NCI-H510A treated with DMSO at 0.1 percent for 48 hours (cell line): ENCODE data around the gene NOS1.
A peak's percentile ranks its signal among the peaks of the same experiment; 100 is the strongest.

Experiments
- DNase-seq: peaks from one replicate; lab custom pipeline; 2025; lab: John Stamatoyannopoulos, UW

Gene NOS1

GRCh38 chr12:117330441-117331113 is 30.8 kb downstream of the NOS1 start:
- DNase-seq = no peak

- DNase-seq = no peak
Observed at GRCh38 chr12:117329756-117330155, 31.7 kb downstream of the NOS1 start.

GRCh38 chr12:117328556-117329100 is 32.8 kb downstream of the NOS1 start:
- DNase-seq = no peak

- no peak for DNase-seq
Observed at GRCh38 chr12:117322428-117322827, 39.0 kb downstream of the NOS1 start.

- no peak for DNase-seq
Observed at GRCh38 chr12:117321572-117321971, 39.9 kb downstream of the NOS1 start.

GRCh38 chr12:117318591-117318990 is 42.8 kb downstream of the NOS1 start:
- DNase-seq = no peak

- DNase-seq = no peak
Observed at GRCh38 chr12:117316336-117316735, 45.1 kb downstream of the NOS1 start.

GRCh38 chr12:117313926-117314325 is 47.5 kb downstream of the NOS1 start:
- no peak for DNase-seq

- no peak for DNase-seq
Observed at GRCh38 chr12:117312770-117313169, 48.7 kb downstream of the NOS1 start.

GRCh38 chr12:117309276-117309925 is 52.0 kb downstream of the NOS1 start:
- DNase-seq = no peak

- no peak for DNase-seq
Observed at GRCh38 chr12:117300174-117300573, 61.3 kb downstream of the NOS1 start.

- DNase-seq = no peak
Observed at GRCh38 chr12:117298648-117299225, 62.7 kb downstream of the NOS1 start.

- no peak for DNase-seq
Observed at GRCh38 chr12:117298191-117298590, 63.2 kb downstream of the NOS1 start.

GRCh38 chr12:117294189-117294603 is 67.2 kb downstream of the NOS1 start:
- no peak for DNase-seq

- DNase-seq = no peak
Observed at GRCh38 chr12:117293510-117293909, 67.9 kb downstream of the NOS1 start.

GRCh38 chr12:117292688-117293087 is 68.7 kb downstream of the NOS1 start:
- DNase-seq = no peak

GRCh38 chr12:117284140-117284539 is 77.3 kb downstream of the NOS1 start:
- peak; percentile 29 for DNase-seq

GRCh38 chr12:117282490-117282889 is 78.9 kb downstream of the NOS1 start:
- DNase-seq = no peak

GRCh38 chr12:117280019-117280680 is 81.3 kb downstream of the NOS1 start:
- DNase-seq = no peak

GRCh38 chr12:117279606-117280005 is 81.8 kb downstream of the NOS1 start:
- DNase-seq = no peak

- DNase-seq = no peak
Observed at GRCh38 chr12:117277875-117278274, 83.6 kb downstream of the NOS1 start.

GRCh38 chr12:117273091-117273490 is 88.3 kb downstream of the NOS1 start:
- no peak for DNase-seq

GRCh38 chr12:117272690-117273089 is 88.7 kb downstream of the NOS1 start:
- DNase-seq = no peak
